HG03159 (cell line): Measurements from ENCODE around the gene VWA3A.
"Not testable (repeated sequence)": the region's sequence is repeated elsewhere in the genome, so short reads cannot be mapped to it uniquely, and the experiment has no call there.

Experiments
- ATAC-seq: cut with Tn5 transposase; IDR thresholded peaks from one replicate; pipeline ENCODE4 v1.9.1; 2021; ENCODE audit warnings: mild to moderate bottlenecking, moderate library complexity; ENCODE audit not compliant: unreplicated experiment

VWA3A gene

DNA sequence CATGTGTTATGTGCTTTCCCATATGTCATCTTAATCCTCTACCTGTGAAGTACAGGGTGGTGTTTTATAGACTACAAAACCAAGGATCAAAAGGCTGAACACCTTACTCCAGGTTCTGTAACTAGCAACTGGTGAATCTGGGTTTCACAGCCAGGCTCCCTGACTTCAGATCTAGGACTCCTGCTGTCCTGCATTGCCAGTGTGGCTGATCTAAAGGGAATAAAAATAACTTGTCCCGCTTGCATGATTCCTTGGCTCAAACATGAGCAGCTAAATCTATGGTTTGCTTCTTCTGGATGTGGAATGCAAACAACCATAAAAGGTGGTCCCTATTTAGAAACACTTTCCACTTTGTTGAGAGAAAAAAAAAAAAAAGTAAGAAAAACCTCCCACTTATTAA is 3.7 kb upstream of the VWA3A start:
- ATAC-seq: no peak

DNA sequence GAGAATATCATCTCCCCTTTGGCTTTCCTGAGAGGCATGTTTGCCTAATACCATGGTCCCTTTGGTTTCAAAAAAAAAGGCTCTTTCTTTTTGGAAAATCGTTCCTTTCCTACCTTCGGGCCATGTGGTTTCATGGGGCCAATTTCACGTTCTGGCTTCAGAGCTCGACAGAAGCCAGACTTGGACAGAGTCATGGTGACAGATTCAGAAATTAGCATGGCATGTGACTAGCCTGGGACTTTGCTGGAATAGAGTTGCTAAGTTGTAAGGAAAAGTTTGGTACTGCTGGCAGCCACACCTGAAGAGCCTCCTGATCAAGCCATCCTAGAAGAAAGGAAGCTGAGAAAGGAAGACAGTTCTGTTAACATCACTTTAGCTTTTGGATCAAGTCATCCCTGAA is 2.4 kb upstream of the VWA3A start:
- ATAC-seq: no peak

DNA sequence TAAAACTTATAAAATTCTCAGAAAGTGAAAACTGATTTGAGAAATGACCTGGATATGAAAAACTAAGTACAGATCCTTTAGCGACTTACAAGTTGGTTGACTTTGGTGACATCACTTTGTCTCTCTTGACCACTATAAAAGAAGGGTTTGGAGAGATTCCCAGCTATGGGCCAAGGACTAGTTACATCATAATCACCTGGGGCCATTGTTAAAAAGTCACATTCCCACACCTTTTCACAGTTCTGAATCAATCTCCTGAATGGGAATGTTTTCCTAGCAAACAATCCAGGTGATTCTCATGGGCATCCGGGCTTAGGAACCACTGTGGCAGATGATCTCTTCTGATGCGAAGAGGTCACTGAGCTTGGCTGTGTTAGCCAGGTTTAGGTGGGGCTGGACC is 620 bp upstream of the VWA3A start:
- no peak for ATAC-seq

DNA sequence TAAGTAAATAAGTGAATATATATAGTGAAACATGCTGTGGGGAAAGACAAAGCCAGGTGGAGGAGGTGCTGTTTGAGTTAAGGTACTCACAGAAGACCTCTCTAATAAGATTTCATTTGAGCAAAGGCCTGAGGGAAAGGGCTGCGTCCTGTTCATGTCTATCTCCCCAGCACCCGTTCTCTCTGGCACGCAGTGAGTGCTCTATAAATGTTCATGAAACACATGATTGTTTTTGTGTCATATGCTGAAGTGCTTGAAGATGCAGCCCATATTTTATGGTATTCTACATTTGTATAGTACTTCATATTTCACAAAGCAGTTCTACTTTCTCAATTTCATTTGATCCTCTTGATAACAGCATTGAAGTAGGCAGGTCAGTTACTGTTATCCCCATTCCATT is 990 bp downstream of the VWA3A start:
- no peak for ATAC-seq

DNA sequence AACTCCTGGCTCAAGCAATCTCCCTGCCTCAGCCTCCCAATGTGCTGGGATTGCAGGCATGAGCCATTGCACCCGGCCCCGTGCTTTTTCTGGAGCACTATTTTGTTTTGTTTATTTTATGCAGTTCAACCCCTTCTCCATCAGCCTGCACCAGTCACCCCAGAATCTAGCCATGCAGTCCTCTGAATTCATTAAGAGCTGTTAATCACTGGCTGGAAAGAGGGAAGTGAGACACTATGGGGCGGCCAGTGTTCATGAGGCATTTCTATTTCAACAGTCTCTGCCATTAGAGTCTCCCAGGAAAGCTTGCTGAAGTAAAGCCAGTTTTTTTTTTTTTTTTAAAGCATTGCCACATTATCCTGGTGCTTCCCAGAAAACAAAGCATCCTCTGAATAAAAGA is 1.7 kb downstream of the VWA3A start:
- ATAC-seq: no peak

DNA sequence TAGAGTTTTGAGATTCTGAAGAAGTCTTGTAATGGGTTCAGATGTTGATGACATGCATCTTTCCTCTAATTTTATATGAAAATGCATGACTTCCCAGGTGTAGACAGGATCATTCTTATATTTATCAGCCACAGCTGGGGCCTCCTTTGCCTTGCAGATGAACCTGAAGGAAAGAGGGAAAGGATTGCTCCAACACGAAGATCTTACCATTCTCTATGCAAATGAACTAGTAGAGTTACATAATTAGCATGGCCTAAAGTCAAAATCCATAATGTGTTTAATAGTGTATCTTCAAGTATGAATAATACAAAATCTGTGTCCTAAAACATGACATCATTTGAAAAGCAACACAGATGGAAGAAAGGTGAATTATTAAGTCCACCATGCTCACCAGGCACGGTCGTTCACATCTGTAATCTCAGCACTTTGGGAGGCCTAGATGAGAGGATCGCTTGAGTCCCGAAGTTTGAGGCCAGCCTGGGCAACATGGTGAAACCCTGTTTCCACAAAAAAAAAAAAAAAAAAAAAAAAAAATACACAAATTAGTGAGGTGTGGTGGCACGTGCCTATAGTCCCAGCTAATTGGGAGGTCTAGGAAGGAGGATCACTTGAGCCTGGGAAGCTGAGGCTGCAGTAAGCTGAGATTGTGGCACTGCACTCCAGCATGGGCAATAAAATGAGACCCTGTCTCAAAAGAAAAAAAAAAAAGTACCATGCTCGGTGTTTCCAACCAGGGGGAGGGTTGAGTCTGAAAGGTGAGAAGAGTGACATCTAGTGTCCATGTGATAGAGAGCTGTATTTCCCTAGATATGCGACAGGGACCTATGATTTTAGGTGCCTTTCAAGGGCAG is 6.3 kb downstream of the VWA3A start:
- ATAC-seq: no peak

DNA sequence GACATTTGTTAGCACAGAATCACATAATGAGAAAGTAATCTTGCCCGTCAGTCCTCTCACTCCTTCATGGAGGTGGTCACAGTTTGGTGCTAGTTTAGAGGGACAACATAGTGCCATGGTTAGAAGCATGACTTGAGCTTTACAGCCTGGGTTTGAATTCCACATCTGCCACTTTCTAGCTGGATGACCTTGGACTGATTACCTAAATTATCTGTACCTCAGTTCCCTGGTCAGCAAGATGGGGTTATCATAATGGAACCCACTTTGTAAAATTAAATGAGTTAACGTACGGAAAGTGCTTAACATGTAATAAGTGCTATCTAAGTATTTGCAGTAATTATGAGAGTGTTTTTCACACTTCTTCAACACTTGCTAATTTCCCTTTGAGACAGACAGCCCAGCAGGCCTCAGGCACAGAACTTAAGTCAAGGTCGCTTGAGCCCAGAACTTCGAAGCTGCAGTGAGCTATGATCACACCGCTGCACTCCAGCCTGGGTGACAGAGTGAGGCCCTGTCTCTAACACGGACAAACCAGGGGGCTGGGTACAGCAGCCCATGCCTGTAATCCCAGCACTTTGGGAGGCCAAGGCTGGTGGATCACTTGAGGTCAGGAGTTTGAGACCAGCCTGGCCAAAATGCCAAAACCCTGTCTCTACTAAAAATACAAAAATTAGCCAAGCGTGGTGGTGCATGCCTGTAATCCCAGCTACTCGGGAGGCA is 7.1 kb downstream of the VWA3A start:
- ATAC-seq: no peak

DNA sequence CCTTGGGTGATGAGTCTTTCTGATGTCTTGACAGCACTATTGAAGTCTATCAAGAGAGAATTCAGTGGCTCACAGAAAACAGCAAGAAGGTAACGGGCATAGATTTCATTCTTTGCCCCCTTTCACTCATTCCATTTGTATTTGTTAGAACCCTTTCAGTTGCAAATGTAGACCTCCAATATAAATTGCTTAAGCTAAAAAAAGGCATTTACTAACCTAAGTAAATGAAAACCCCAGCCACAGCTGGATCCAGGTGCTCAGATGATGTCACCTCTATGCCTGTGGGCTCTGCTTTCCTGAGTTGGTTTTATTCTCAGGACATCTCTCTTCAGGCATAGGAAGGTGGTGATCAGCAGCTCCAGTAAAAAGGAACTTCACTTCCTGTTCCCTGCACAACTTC is 11.1 kb downstream of the VWA3A start:
- no peak for ATAC-seq

DNA sequence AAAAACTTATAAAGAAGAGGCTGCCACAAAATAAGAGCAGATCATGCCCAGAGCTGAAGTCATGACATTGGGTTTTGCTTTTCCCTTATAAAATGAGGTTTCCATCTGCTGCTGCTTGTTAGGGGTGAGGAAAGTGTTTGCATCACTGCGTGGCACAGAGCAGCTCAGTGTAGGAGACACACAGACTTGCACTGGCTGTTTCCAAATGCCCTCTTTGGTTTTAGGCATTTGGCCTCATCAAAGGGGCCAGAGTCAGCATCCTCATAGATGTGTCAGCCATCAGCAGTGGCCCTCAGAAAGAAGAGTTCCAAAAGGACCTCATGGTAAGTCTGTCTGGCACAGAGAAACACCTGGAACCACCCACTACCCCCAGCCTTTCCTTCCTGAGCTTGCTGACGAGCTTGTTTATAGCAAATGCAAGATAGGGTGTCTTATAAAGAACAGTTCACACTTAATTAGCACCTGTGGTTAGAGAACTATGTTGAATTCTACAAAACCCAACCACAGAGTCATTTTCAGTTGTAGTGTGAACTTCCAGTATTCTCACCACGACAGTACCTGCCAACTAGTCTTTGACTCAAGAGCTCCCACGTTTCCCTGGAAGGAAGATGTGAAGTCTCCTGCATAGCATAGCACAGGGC is 17.0 kb downstream of the VWA3A start:
- no peak for ATAC-seq

DNA sequence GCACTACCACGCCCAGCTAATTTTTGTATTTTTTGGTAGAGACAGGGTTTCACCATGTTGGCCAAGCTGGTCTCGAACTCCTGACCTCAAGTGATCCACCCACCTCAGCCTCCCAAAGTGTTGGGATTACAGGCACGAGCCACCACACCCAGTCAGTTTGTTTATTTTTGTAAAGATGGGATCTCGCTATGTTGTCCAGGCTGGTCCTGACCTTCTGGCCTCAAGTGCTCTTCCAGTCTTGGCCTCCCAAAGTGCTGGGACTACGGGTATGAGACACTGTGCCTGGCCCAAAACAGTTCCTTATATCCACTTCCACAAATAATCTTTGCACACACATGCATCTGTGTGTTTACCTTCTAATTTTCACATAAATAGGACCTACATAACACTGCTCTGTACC is 19.3 kb downstream of the VWA3A start:
- ATAC-seq: not testable (repeated sequence)

DNA sequence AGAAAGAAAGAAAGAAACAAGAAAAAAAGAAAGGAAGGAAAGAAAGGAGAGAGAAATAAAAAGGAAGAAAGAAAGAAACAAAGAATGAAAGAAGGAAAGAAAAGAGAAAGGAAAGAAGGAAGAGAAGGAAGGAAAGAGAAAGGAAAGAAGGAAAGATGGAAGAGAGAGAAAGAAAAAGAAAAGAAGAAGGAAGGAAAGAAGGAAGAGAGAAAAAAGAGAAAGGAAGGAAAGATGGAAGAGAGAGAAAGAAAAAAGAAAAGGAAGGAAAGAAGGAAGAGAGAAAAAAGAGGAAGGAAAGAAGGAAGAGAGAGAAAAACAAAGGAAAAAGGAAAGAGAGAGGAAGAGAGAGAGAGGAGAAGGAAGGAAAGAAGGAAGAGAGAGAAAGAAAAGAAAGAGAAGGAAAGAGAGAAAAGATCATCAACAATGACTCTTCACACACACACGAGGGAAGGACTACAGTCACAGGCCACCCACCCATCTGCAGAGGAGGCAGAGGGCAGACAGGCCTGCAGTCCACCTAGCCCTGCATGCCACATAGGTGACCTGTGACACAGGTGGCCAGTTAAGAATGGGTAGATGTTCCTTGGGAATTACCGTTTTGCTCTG is 23.9 kb downstream of the VWA3A start:
- no peak for ATAC-seq

DNA sequence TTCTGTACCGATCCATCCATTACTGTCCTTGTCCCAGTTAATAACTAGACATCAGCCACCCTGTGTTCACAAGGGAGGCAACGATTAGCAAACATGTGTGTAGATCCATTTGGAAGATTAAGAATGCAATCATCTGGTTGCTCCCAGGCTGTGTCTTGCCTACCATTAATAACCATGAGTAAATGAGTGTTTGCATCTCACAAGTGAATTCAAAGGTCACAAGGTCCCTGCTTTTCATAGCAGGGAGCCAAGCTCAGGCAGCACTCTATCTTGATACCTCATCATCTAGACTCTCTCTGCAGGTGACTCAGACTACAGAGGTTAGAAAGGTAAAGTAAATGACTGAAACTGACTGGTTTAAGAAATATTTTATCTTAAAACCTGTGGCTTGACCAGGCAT is 25.3 kb downstream of the VWA3A start:
- ATAC-seq: no peak

DNA sequence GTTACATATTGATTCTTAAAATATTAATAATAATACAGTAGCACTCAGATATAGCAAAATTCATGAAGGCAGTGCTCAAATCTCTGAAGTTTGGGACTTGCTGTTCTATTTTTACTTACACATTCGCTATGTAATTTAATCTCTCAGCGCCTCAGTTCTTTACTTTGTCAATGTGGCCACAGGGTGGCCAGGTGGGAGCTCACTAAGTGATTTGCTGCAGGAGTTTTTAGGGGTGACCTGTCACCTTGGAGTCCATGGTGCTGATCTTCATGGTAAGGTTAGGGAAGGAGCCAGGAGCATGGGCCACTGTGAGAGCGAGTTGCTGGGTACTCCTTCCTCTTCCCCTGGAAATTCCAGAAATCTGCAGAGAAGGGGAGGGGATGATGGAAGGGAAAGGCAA is 28.1 kb downstream of the VWA3A start:
- ATAC-seq: no peak

DNA sequence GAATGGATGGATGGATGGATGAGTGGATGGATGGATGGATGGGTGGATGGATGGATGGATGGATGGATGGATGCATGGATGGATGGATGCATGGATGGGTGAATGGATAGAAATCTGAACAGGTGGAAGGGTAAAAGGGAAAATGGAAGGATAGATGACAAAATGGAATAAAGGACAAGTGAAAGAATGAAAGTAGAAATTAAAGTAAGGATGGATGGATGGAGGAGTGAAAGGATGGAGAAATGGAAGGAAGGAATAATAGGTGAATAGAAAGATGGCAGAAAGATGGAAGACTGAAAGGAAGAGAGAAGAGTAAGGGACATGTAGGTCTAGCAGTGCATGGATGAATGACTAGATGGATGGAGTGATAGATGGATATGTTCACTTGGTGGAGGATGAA is 29.9 kb downstream of the VWA3A start:
- no peak for ATAC-seq

DNA sequence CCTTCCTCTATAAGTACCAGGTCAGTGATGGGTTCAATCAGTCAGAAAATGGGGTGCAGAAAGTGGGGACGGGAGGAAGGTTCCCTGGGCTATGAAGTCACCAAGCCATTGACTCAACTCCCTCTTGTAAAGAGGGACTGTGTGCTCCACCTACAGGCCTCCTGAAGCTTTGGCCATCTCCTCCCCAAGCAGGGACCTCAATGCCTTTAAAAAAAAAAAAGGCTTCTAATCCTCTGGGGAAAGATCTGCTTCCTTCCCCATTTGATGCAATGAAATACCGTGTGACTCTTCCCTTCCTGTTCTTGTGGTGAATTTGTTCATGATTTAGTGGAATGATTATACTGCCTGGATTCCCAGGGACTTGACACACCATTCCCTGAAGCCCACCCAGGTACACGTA is 30.8 kb downstream of the VWA3A start:
- ATAC-seq: no peak

DNA sequence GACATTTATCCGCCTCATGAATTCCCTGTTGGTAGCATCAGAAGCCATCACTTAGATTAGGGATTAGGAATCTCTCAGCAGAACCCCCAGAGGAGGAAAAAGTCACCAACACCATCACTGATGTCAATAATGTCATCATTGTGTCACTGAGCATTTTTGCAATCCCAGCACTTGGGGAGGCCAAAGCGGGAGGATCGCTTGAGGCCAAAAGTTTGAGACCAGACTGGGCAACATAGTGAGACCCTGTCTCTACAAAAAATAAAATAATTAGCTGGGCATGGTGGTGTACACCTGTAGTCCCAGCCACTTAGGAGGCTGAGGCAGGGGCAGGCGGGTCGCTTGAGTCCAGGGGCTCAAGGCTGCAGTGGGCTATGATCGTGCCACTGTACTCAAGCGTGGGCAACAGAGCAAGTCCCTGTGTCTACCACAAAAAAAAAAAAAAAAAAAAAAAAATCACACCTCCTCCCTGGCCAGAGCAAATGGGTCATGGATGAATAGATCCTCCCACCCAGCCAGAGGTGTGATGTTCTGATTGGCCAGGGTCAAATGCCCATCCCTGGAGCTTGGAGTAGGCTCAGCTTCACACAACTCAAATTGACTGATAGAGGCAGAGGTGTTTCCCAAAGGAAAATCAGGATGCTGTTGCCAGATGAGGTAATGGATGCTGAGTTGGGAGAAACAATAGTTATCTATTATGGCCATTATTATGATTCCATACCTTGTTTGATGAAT is 31.6 kb downstream of the VWA3A start:
- no peak for ATAC-seq

DNA sequence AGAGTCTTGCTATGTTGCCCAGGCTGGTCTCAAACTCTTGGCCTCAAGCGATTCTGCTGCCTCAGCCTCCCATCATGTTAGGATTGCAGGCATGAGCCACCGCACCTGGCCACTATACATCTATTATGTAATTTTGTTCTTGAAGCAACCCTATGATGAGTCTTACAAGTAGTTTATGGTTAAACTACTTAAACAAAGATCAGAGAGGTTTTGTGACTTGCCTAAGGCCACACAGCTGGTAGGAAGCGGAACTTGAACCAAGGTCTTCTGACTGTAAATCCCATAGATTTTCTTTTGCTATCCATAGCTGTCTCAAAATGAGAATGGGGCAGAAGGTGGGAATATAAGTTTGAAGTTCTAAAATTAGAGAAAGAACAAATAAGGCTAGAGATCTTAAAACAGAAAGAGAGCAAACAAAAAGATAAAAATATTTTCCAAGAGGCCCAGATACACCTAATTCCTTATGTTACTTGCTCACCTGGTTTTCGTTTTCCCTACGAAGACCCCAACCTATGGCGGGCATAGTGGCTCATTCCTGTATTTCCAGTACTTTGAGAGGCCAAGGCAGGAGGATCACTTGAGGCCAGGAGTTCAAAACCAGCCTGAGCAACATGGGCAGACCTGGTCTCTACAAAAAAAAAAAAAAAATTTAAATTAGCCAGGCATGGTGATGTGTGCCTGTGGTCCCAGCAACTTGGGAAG is 32.4 kb downstream of the VWA3A start:
- ATAC-seq: no peak

DNA sequence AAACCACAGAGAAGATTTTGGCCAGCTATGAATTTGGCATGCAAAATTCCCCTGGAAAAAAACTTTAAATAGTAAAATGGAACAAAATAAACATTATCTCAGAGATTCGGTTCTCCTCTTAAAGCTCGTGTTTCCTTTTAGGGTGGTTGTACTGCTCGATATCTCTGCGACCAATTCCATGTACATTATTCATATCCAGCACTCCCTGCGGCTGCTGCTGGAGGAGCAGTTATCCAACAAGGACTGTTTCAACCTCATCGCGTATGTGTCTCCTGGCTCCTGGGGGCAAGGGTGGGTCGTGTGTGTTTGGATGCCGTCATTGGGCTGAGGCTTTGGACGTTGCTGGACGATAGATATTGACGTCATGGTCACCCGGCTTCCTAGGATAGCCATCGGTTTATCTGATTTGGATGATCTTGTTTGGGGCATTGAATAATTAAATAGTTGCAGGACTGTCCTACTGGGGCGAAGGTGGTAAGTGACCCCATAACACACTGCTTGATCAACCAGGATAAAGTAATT is 33.8 kb downstream of the VWA3A start:
- no peak for ATAC-seq

DNA sequence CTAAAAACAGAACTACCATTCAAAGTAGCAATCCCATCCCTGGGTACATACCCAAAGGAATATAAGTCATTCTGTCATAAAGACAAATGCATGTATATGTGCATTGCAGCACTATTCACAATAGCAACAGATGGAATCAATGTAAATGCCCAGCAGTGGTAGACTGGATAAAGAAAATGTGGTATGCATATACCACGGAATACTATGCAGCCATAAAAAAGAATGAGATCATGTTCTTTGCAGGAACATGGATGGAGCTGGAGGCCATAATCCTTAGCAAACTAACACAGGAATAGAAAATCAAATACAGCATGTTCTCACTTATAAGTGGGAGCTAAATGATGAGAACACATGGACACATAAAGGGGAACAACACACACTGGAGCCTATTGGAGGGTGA is 36.2 kb downstream of the VWA3A start:
- ATAC-seq: not testable (repeated sequence)

DNA sequence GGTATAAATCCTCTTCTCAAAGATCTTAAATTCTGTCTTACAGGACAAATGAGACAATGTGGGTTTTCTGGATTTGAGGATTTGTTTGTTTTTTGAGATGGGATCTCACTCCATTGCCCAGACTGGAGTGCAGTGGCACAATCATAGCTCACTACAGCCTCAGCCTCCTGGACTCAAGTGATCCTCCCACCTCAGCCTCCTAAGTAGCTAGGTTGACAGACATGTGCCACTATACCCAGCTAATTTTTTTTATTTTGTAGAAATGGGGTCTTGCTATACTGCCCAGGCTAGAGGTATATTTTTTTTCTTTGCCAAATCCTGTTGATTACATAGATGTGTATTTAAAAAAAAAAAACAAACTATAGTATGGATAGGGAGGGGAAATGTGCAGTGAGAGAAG is 38.2 kb downstream of the VWA3A start:
- no peak for ATAC-seq
